HEK293 (cell line): ENCODE measurements around the gene SP140L.

ENCODE experiments used
- CTCF ChIA-PET: fragments of 350-600 bp; formaldehyde crosslinking; extraction: SDS; loops from one replicate; lab custom pipeline; 2021; ENCODE audit warnings: antibody characterized with exemption; lab: Yijun Ruan, JAX
- POLR2A ChIA-PET: fragments of 300-600 bp; formaldehyde crosslinking; extraction: SDS; loops from one replicate; lab custom pipeline; 2020; ENCODE audit warnings: antibody characterized with exemption, inconsistent platforms; lab: Yijun Ruan, JAX
- H3K27ac ChIP-seq: fragments of 200-500 bp; sonication (Bioruptor generic); 2 replicates; pipeline ENCODE4 v1.5.1; 2014; ENCODE audit warnings: low read depth, low read length, control low read depth, inconsistent platforms; ENCODE audit errors: extremely low read depth
- H3K36me3 ChIP-seq, 2 experiments: fragments of 200-500 bp in 1 of 2; sonication (Bioruptor generic) in 1 of 2; 1 replicate in 1 of 2; 2 replicates in 1 of 2; pipeline ENCODE4 v1.5.1; 2014 to 2017; ENCODE audit warnings: inconsistent platforms in 2 of 2, low read length in 2 of 2; ENCODE audit not compliant: control insufficient read depth in 2 of 2, insufficient read depth in 1 of 2
- H3K4me1 ChIP-seq: fragments of 200-500 bp; sonication (Bioruptor generic); 2 replicates; pipeline ENCODE4 v1.5.1; 2014; ENCODE audit warnings: mild to moderate bottlenecking, low read length, inconsistent platforms; ENCODE audit not compliant: control insufficient read depth, insufficient read depth
- H3K4me3 ChIP-seq: 2 replicates; pipeline ENCODE4 v1.5.1; 2011; ENCODE audit warnings: low read depth, mild to moderate bottlenecking, control low read depth, low read length, moderate library complexity
- H3K9me3 ChIP-seq: fragments of 200-500 bp; sonication (Bioruptor generic); 2 replicates; pipeline ENCODE4 v1.5.1; 2014; ENCODE audit warnings: low read depth, low read length, inconsistent platforms; ENCODE audit not compliant: control insufficient read depth, insufficient read depth
- GLI4 ChIP-seq: fragments of 450-650 bp; formaldehyde crosslinking; IDR thresholded peaks from 2 replicates; pipeline ENCODE4 v1.5.1; 2016; ENCODE audit warnings: missing biosample characterization, missing genetic modification characterization
- KLF9 ChIP-seq: fragments of 450-650 bp; formaldehyde crosslinking; IDR thresholded peaks from 2 replicates; pipeline ENCODE4 v1.5.1; 2016; ENCODE audit warnings: missing biosample characterization, missing genetic modification characterization, low read depth
- SCRT1 ChIP-seq: fragments of 450-650 bp; formaldehyde crosslinking; IDR thresholded peaks from 2 replicates; pipeline ENCODE4 v1.5.1; 2016; ENCODE audit warnings: missing biosample characterization, missing genetic modification characterization, borderline replicate concordance
- SP3 ChIP-seq: fragments of 450-650 bp; formaldehyde crosslinking; IDR thresholded peaks from 2 replicates; pipeline ENCODE4 v1.5.1; 2016; ENCODE audit warnings: missing biosample characterization, missing genetic modification characterization
- TCF7L2 ChIP-seq: IDR thresholded peaks from 2 replicates; pipeline ENCODE4 v1.6.1; 2011; ENCODE audit warnings: low read depth, mild to moderate bottlenecking, inconsistent platforms, low read length, moderate library complexity, borderline replicate concordance
- ZBTB20 ChIP-seq: fragments of 450-650 bp; formaldehyde crosslinking; IDR thresholded peaks from 2 replicates; pipeline ENCODE4 v1.5.1; 2016; ENCODE audit warnings: missing biosample characterization, missing genetic modification characterization
- ZBTB21 ChIP-seq: fragments of 450-650 bp; formaldehyde crosslinking; IDR thresholded peaks from 2 replicates; pipeline ENCODE4 v1.5.1; 2017; ENCODE audit warnings: missing biosample characterization, missing genetic modification characterization
- ZNF140 ChIP-seq: fragments of 450-650 bp; formaldehyde crosslinking; IDR thresholded peaks from 2 replicates; pipeline ENCODE4 v1.5.1; 2016; ENCODE audit warnings: missing biosample characterization, missing genetic modification characterization
- ZNF214 ChIP-seq: fragments of 450-650 bp; formaldehyde crosslinking; IDR thresholded peaks from 2 replicates; pipeline ENCODE4 v1.5.1; 2017; ENCODE audit warnings: missing biosample characterization, mild to moderate bottlenecking, missing genetic modification characterization, borderline replicate concordance
- ZNF221 ChIP-seq: fragments of 450-650 bp; formaldehyde crosslinking; IDR thresholded peaks from 2 replicates; pipeline ENCODE4 v1.5.1; 2017; ENCODE audit warnings: missing biosample characterization, missing genetic modification characterization, borderline replicate concordance
- ZNF514 ChIP-seq: fragments of 450-650 bp; formaldehyde crosslinking; IDR thresholded peaks from 2 replicates; pipeline ENCODE4 v1.5.1; 2016; ENCODE audit warnings: missing biosample characterization, missing genetic modification characterization
- ZNF560 ChIP-seq: fragments of 450-650 bp; formaldehyde crosslinking; IDR thresholded peaks from 2 replicates; pipeline ENCODE4 v1.5.1; 2017; ENCODE audit warnings: missing biosample characterization, missing genetic modification characterization, borderline replicate concordance
- ZNF654 ChIP-seq: fragments of 450-650 bp; formaldehyde crosslinking; IDR thresholded peaks from 2 replicates; pipeline ENCODE4 v1.5.1; 2016; ENCODE audit warnings: low read depth, missing biosample characterization, missing genetic modification characterization
- ZNF701 ChIP-seq: fragments of 450-650 bp; formaldehyde crosslinking; IDR thresholded peaks from 2 replicates; pipeline ENCODE4 v1.5.1; 2016; ENCODE audit warnings: missing biosample characterization, missing genetic modification characterization
- ZNF791 ChIP-seq: fragments of 450-650 bp; formaldehyde crosslinking; IDR thresholded peaks from 2 replicates; pipeline ENCODE4 v1.5.1; 2016; ENCODE audit warnings: missing biosample characterization, missing genetic modification characterization
- ZSCAN23 ChIP-seq: fragments of 450-650 bp; formaldehyde crosslinking; IDR thresholded peaks from 2 replicates; pipeline ENCODE4 v1.5.1; 2016; ENCODE audit warnings: missing biosample characterization, missing genetic modification characterization
- TF ChIP-seq, protein P1 (sequence below): fragments of 450-650 bp; formaldehyde crosslinking; IDR thresholded peaks from 2 replicates; pipeline ENCODE4 v1.5.1; 2016; ENCODE audit warnings: missing biosample characterization, missing genetic modification characterization
- TF ChIP-seq, protein P2 (sequence below): fragments of 450-650 bp; formaldehyde crosslinking; IDR thresholded peaks from 2 replicates; pipeline ENCODE4 v1.5.1; 2017; ENCODE audit warnings: missing biosample characterization, mild to moderate bottlenecking, missing genetic modification characterization, moderate library complexity
- TF ChIP-seq, protein P3 (sequence below): fragments of 450-650 bp; formaldehyde crosslinking; IDR thresholded peaks from 2 replicates; pipeline ENCODE4 v1.5.0; 2017; ENCODE audit warnings: missing biosample characterization, missing genetic modification characterization, borderline replicate concordance
- TF ChIP-seq, protein P4 (sequence below): fragments of 450-650 bp; formaldehyde crosslinking; IDR thresholded peaks from 2 replicates; pipeline ENCODE4 v1.5.1; 2016; ENCODE audit warnings: missing biosample characterization, missing genetic modification characterization, borderline replicate concordance

Gene SP140L

DNA sequence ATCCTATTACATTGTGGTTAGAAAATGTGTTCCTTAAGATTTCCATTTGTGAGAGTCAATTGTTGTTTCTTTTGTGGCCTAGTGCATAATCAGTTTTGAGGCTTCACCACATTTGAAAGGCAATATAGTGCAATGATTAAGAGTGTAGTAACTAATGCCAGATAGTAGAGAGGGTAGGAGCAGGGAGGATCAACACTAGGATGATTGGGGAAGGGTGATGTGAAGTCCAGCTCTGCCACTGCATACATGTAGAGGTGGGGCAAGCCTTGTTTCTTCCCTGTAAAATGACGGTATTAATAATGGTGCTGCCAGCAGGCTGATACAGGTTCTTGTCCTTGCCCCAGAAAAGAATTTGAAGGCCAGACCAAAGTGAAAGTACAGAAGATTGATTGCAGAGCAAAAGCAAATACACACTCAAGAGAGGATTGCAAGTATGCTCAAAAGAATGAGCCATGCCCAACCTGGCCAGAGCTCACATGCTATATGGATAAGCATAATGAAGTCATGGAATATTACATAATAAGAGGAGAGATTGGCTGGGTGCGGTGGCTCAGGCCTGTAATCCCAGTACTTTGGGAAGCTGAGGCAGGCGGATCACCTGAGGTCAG is 97.0 kb downstream of the SP140L start:
- Histone ChIP-seq H3K27ac (no peak overlapping the region), H3K36me3 (no peaks in the 10 kb centered on the region), H3K4me1 (no peaks in the 10 kb centered on the region), H3K4me3 (no peak overlapping the region), H3K9me3 (no peaks in the 10 kb centered on the region)
- POLR2A ChIA-PET, result no interaction called here
- TF ChIP-seq, protein P1, sequence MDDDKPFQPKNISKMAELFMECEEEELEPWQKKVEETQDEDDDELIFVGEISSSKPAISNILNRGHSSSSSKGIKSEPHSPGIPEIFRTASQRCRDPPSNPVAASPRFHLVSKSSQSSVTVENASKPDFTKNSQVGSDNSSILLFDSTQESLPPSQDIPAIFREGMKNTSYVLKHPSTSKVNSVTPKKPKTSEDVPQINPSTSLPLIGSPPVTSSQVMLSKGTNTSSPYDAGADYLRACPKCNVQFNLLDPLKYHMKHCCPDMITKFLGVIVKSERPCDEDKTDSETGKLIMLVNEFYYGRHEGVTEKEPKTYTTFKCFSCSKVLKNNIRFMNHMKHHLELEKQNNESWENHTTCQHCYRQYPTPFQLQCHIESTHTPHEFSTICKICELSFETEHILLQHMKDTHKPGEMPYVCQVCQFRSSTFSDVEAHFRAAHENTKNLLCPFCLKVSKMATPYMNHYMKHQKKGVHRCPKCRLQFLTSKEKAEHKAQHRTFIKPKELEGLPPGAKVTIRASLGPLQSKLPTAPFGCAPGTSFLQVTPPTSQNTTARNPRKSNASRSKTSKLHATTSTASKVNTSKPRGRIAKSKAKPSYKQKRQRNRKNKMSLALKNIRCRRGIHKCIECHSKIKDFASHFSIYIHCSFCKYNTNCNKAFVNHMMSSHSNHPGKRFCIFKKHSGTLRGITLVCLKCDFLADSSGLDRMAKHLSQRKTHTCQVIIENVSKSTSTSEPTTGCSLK, result no peak
- TF ChIP-seq ZNF221, result no peak
- TF ChIP-seq ZNF214 (tag by site-specific recombination), result no peak
- TF ChIP-seq ZNF514, result no peak
- TF ChIP-seq KLF9 (tag by site-specific recombination), result no peak
- TF ChIP-seq ZBTB21, result no peak
- TF ChIP-seq GLI4 (tag by site-specific recombination), result no peak
- TF ChIP-seq SCRT1 (tag by site-specific recombination), result no peak
- TF ChIP-seq ZNF560 (tag by site-specific recombination), result no peak
- no peak for TF ChIP-seq SP3 (tag by site-specific recombination)
- no peak for TF ChIP-seq ZNF791 (tag by site-specific recombination)
- TF ChIP-seq ZNF140 (tag by site-specific recombination), result no peak
- TF ChIP-seq, protein P2, sequence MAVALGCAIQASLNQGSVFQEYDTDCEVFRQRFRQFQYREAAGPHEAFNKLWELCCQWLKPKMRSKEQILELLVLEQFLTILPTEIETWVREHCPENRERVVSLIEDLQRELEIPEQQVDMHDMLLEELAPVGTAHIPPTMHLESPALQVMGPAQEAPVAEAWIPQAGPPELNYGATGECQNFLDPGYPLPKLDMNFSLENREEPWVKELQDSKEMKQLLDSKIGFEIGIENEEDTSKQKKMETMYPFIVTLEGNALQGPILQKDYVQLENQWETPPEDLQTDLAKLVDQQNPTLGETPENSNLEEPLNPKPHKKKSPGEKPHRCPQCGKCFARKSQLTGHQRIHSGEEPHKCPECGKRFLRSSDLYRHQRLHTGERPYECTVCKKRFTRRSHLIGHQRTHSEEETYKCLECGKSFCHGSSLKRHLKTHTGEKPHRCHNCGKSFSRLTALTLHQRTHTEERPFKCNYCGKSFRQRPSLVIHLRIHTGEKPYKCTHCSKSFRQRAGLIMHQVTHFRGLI (tag by site-specific recombination), result no peak
- TF ChIP-seq ZBTB20 (tag by site-specific recombination), result no peak
- CTCF ChIA-PET, result no interaction called here

DNA sequence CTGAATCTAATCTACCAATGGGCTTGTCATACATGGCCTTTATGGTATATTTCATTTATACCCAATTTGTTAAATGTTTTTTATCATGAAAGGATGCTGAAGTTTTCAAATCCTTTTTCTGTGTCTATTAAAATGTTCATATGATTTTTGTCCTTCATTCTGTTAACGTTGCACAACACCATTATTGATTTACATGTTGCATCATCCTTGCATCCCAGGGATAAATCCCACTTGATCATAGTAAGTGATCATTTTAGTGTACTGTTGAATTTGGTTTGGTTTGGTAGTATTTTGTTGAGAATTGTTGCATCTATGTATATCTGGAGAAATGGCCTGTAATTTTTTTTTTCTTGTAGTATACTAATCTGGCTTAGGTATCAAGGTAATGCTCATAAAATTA is 98.4 kb downstream of the SP140L start:
- no peak overlapping the region for H3K27ac ChIP-seq
- ChIA-PET POLR2A (no interaction called here), CTCF (no interaction called here)
- H3K36me3 ChIP-seq, result peaks cover 0 to 4% of the 10 kb centered on the region in 2 experiments; a peak in 1 of 3 replicates
- no peaks in the 10 kb centered on the region for H3K4me1 ChIP-seq
- H3K9me3 ChIP-seq, result no peaks in the 10 kb centered on the region
- no peak overlapping the region for H3K4me3 ChIP-seq
- TF ChIP-seq ZNF701 (tag by site-specific recombination) (no peak), ZNF654 (tag by site-specific recombination) (no peak), ZSCAN23 (tag by site-specific recombination) (no peak), TCF7L2 (no peak)
- TF ChIP-seq, protein P3, sequence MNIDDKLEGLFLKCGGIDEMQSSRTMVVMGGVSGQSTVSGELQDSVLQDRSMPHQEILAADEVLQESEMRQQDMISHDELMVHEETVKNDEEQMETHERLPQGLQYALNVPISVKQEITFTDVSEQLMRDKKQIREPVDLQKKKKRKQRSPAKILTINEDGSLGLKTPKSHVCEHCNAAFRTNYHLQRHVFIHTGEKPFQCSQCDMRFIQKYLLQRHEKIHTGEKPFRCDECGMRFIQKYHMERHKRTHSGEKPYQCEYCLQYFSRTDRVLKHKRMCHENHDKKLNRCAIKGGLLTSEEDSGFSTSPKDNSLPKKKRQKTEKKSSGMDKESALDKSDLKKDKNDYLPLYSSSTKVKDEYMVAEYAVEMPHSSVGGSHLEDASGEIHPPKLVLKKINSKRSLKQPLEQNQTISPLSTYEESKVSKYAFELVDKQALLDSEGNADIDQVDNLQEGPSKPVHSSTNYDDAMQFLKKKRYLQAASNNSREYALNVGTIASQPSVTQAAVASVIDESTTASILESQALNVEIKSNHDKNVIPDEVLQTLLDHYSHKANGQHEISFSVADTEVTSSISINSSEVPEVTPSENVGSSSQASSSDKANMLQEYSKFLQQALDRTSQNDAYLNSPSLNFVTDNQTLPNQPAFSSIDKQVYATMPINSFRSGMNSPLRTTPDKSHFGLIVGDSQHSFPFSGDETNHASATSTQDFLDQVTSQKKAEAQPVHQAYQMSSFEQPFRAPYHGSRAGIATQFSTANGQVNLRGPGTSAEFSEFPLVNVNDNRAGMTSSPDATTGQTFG (tag by site-specific recombination), result no peak
- TF ChIP-seq, protein P4, sequence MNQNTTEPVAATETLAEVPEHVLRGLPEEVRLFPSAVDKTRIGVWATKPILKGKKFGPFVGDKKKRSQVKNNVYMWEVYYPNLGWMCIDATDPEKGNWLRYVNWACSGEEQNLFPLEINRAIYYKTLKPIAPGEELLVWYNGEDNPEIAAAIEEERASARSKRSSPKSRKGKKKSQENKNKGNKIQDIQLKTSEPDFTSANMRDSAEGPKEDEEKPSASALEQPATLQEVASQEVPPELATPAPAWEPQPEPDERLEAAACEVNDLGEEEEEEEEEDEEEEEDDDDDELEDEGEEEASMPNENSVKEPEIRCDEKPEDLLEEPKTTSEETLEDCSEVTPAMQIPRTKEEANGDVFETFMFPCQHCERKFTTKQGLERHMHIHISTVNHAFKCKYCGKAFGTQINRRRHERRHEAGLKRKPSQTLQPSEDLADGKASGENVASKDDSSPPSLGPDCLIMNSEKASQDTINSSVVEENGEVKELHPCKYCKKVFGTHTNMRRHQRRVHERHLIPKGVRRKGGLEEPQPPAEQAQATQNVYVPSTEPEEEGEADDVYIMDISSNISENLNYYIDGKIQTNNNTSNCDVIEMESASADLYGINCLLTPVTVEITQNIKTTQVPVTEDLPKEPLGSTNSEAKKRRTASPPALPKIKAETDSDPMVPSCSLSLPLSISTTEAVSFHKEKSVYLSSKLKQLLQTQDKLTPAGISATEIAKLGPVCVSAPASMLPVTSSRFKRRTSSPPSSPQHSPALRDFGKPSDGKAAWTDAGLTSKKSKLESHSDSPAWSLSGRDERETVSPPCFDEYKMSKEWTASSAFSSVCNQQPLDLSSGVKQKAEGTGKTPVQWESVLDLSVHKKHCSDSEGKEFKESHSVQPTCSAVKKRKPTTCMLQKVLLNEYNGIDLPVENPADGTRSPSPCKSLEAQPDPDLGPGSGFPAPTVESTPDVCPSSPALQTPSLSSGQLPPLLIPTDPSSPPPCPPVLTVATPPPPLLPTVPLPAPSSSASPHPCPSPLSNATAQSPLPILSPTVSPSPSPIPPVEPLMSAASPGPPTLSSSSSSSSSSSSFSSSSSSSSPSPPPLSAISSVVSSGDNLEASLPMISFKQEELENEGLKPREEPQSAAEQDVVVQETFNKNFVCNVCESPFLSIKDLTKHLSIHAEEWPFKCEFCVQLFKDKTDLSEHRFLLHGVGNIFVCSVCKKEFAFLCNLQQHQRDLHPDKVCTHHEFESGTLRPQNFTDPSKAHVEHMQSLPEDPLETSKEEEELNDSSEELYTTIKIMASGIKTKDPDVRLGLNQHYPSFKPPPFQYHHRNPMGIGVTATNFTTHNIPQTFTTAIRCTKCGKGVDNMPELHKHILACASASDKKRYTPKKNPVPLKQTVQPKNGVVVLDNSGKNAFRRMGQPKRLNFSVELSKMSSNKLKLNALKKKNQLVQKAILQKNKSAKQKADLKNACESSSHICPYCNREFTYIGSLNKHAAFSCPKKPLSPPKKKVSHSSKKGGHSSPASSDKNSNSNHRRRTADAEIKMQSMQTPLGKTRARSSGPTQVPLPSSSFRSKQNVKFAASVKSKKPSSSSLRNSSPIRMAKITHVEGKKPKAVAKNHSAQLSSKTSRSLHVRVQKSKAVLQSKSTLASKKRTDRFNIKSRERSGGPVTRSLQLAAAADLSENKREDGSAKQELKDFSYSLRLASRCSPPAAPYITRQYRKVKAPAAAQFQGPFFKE (tag by site-specific recombination), result no peak
